GM10248 (cell line): Measurements from ENCODE around the gene SENP6.

Experiments
- CTCF ChIA-PET: fragments of 300-600 bp; sonication (Branson Sonifier 250); formaldehyde crosslinking; extraction: SDS; loops from one replicate; lab custom pipeline; 2021; ENCODE audit warnings: antibody characterized with exemption; lab: Yijun Ruan, JAX
- POLR2A ChIA-PET: fragments of 350-650 bp; sonication (Branson Sonifier 250); formaldehyde crosslinking; extraction: SDS; loops from one replicate; lab custom pipeline; 2020; ENCODE audit warnings: antibody characterized with exemption; lab: Yijun Ruan, JAX
- DNase-seq: peaks from one replicate; pipeline ENCODE4 v3.0.0; 2012; ENCODE audit errors: extremely low spot score
- CTCF ChIP-seq: IDR thresholded peaks from 2 replicates; pipeline ENCODE4 v1.5.1; 2012; ENCODE audit warnings: mild to moderate bottlenecking, low read depth; ENCODE audit errors: extremely low read depth, missing control alignments, control extremely low read depth

SENP6 gene

GRCh38 chr6:75747152-75747992 lies 145.7 kb downstream of the SENP6 start:
- TF ChIP-seq CTCF = no peak
- ChIA-PET CTCF (no interaction called here), POLR2A (no interaction called here)
- no peak for DNase-seq

GRCh38 chr6:75748003-75748742 lies 146.5 kb downstream of the SENP6 start:
- POLR2A ChIA-PET = no interaction called here
- TF ChIP-seq CTCF = no peak
- CTCF ChIA-PET = no interaction called here
- DNase-seq = no peak

GRCh38 chr6:75748743-75749538 lies 147.3 kb downstream of the SENP6 start, which contains the start of gene MYO6:
TSS of gene MYO6 (plus strand) at chr6:75749239. CDS start at chr6:75817548, 68,309 bp downstream.
- peak; percentile 83 for DNase-seq
- no peak for TF ChIP-seq CTCF
- ChIA-PET CTCF (interaction anchor here (0.7 kb wide), 1 partner anchor 22 kb away, joined by 4 read pairs; no protein-coding TSS in a partner anchor), POLR2A (no interaction called here)

GRCh38 chr6:75751443-75751842 lies 149.8 kb downstream of the SENP6 start:
- POLR2A ChIA-PET = no interaction called here
- CTCF ChIA-PET = interaction anchor here (1.2 kb wide), 1 partner anchor 11 kb away, joined by 3 read pairs; no protein-coding TSS in a partner anchor
- no peak for DNase-seq
- no peak for TF ChIP-seq CTCF

- CTCF ChIA-PET = no interaction called here
- POLR2A ChIA-PET = no interaction called here
- no peak for DNase-seq
- no peak for TF ChIP-seq CTCF
Measured at GRCh38 chr6:75752365-75752764, 150.7 kb downstream of the SENP6 start.

- no peak for TF ChIP-seq CTCF
- DNase-seq = no peak
- ChIA-PET CTCF (interaction anchor here (0.5 to 0.9 kb wide), 2 partner anchors 18 to 36 kb away, joined by 3 read pairs; no protein-coding TSS in a partner anchor), POLR2A (no interaction called here)
Measured at GRCh38 chr6:75755704-75756103, 154.0 kb downstream of the SENP6 start.
